ENCODE data around the gene PHF13. TPM values are rescaled to one million over a fixed set of nuclear protein-coding genes. Genes with fewer than 3 reads are reported as not detected.
A peak's percentile ranks its signal among the peaks of the same experiment; 100 is the strongest.

The PHF13 gene
- total RNA-seq, 2 donors from 2014 or later: 5.0 to 8.1 TPM

DNA sequence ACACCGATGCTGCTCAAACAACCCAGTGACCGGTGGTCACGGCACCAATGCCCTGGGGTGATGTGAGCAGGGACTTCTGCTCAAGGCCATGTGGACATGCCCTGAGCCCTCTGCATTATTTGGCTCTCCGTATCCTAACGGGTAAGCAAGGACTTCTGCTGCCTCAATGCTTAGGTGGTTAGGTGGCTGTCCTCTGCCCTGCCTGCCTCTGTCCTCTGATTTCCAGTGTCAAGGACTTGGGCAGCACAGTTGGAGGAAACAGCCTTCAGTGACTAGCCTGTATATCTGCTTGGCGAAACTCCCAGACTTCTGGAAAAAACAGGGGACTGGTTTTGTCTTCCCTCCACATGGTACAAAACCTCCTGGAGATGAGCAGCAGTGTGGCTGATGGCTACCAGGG lies 53.6 kb downstream of the PHF13 start:
- H3K36me3 ChIP-seq: peaks cover 11% of the 10 kb centered on the region
- peak overlapping the region; percentile 66 to 74 for H3K27ac ChIP-seq
- TF ChIP-seq, protein P1, sequence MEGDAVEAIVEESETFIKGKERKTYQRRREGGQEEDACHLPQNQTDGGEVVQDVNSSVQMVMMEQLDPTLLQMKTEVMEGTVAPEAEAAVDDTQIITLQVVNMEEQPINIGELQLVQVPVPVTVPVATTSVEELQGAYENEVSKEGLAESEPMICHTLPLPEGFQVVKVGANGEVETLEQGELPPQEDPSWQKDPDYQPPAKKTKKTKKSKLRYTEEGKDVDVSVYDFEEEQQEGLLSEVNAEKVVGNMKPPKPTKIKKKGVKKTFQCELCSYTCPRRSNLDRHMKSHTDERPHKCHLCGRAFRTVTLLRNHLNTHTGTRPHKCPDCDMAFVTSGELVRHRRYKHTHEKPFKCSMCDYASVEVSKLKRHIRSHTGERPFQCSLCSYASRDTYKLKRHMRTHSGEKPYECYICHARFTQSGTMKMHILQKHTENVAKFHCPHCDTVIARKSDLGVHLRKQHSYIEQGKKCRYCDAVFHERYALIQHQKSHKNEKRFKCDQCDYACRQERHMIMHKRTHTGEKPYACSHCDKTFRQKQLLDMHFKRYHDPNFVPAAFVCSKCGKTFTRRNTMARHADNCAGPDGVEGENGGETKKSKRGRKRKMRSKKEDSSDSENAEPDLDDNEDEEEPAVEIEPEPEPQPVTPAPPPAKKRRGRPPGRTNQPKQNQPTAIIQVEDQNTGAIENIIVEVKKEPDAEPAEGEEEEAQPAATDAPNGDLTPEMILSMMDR (IDR thresholded peaks at IDR 0.05): no peak
- no peak overlapping the region for H3K4me3 ChIP-seq
- no peak for DNase-seq (ENCODE audit: low spot score)
- H3K9me3 ChIP-seq: no peaks in the 10 kb centered on the region
- no peaks in the 10 kb centered on the region for H3K27me3 ChIP-seq
- H3K4me1 ChIP-seq: peaks cover 0 to 16% of the 10 kb centered on the region in 2 donors

DNA sequence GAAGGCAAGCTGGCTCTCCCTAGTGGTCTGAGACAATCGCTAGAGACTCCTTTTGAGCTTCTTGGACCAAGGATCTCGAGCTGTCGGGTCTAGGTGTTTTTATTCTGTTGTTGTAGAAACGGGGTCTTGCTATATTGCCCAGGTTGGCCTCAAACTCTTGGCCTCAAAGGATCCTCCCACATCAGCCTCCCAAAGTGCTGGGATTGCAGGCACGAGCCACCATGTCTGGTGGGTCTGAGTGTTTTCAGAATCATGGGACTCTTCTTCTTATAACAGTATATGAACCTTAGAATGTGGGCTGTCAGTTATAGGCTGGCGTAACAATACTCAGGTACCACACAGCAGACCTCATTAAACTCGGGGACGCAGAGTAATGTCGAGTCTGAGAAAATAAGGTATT lies 55.0 kb downstream of the PHF13 start:
- Histone ChIP-seq H3K27me3 (no peaks in the 10 kb centered on the region), H3K27ac (no peak overlapping the region), H3K4me3 (no peak overlapping the region), H3K36me3 (peaks cover 11% of the 10 kb centered on the region), H3K9me3 (no peaks in the 10 kb centered on the region), H3K4me1 (peaks cover 0 to 16% of the 10 kb centered on the region in 2 donors)
- no peak for DNase-seq (ENCODE audit: low spot score)
- TF ChIP-seq, protein P1 (IDR thresholded peaks at IDR 0.05): no peak

DNA sequence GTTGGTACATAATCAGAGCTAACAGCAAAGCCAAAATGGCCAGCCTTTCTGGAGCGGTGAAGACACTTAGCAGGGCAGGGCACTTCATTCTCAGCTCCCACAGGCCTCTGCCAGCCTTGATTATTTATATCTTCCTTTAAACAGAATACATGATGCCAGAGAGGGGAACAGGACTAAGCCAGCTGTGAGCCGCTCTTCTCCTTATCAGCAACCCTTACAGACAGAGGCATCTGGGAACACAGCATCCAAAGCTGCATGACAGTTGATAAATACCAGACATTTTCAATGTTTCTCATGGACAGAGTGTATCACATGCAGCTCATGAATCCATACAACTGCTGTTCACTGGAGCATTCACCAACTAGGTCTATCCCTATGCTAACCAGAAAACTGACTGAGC lies 59.0 kb downstream of the PHF13 start:
- H3K27me3 ChIP-seq: no peaks in the 10 kb centered on the region
- no peak for DNase-seq (ENCODE audit: low spot score)
- TF ChIP-seq, protein P1 (IDR thresholded peaks at IDR 0.05): no peak
- H3K4me1 ChIP-seq: peaks cover 0 to 8% of the 10 kb centered on the region in 2 donors
- H3K4me3 ChIP-seq: no peak overlapping the region
- no peaks in the 10 kb centered on the region for H3K9me3 ChIP-seq
- H3K36me3 ChIP-seq: peaks cover 14% of the 10 kb centered on the region
- H3K27ac ChIP-seq: peak overlapping the region; percentile 45 to 83

Other genes starting within 250 kb of the PHF13 start
- 10 to 100 TPM in 1 of 2 donors, 1 to 10 TPM in 1; 6.6 to 10.7 TPM for gene ACOT7, start 220.0 kb upstream of the PHF13 start, total RNA-seq
- gene HES2, start 193.8 kb upstream of the PHF13 start, total RNA-seq: not detected
- gene ESPN, start 189.0 kb upstream of the PHF13 start, total RNA-seq: under 1 TPM in 1 of 2 donors, not detected in 1; 0.47 TPM
- gene TNFRSF25, start 147.6 kb upstream of the PHF13 start, total RNA-seq: 1 to 10 TPM; 4.4 to 7.4 TPM
- gene PLEKHG5, start 122.1 kb upstream of the PHF13 start, total RNA-seq: 1 to 10 TPM; 7.0 to 7.9 TPM
- 10 to 100 TPM; 15.4 to 15.6 TPM for gene NOL9, start 59.2 kb upstream of the PHF13 start, total RNA-seq
- not detected for gene TAS1R1, start 58.4 kb upstream of the PHF13 start, total RNA-seq
- gene ZBTB48, start 33.7 kb upstream of the PHF13 start, total RNA-seq: 1 to 10 TPM; 4.0 to 9.0 TPM
- 10 to 100 TPM; 61.6 to 83.0 TPM for gene KLHL21, start 10.9 kb upstream of the PHF13 start, total RNA-seq
- 10 to 100 TPM; 14.6 to 21.4 TPM for gene THAP3, start 11.1 kb downstream of the PHF13 start, total RNA-seq
- gene DNAJC11, start 88.1 kb downstream of the PHF13 start, total RNA-seq: 10 to 100 TPM; 25.3 to 48.0 TPM
- 100 to 1,000 TPM; 132 to 190 TPM for gene CAMTA1, start 171.7 kb downstream of the PHF13 start, total RNA-seq

Measured in right atrium auricular region (tissue), 2 donors.